ENCODE data around the gene ACP1. TPM values are rescaled to one million over a fixed set of nuclear protein-coding genes. Genes with fewer than 3 reads are reported as not detected.

Gene ACP1
- total RNA-seq, 2 experiments from 2014 or later = 121 to 127 TPM

DNA sequence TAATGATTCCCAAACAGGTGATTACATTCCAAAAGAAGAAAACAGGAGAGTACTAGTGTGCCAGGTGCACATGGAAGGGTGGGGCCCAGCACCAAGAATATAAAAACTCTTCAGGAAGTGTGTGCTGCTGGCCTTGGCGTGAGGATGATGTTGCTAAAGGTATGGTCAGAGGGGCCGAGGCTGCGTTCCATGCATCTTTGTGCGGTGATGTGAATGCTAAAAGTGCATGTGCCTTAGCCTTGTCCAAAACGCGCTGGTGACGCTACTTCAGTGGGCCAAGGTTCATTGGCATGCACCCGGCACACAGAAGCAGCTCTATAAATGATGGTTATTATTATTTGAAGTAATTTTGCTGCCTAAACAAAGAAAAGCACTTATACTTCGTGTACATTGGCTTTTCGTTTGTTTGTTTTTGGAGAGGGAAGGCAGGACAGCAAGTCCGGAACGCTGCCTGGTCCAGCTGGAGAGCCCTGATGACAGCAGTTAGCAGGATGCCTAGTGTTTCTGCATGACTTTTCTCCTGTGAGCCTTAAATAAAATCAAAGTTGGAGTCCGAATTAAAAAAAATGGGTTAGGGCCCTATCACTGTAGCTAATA lies 20.2 kb downstream of the ACP1 start:
- DNase-seq = no peak
- POLR2A ChIA-PET = interaction anchor here (0.9 kb wide), 1 partner anchor 34 kb away, joined by 5 read pairs; no protein-coding TSS in a partner anchor
- CTCF ChIA-PET = no interaction called here
- H3K36me3 Mint-ChIP-seq = peaks cover 18% of the 10 kb centered on the region
- intact Hi-C loops (cut with micrococcal nuclease) = no loop called here
- no peak overlapping the region for H3K27ac Mint-ChIP-seq
- no peak overlapping the region for H3K4me3 Mint-ChIP-seq
- peaks cover 1% of the 10 kb centered on the region for H3K4me1 Mint-ChIP-seq (ENCODE audit: low read depth)
- peaks cover 17% of the 10 kb centered on the region for H3K27me3 Mint-ChIP-seq
- no peaks in the 10 kb centered on the region for H3K9me3 Mint-ChIP-seq

DNA sequence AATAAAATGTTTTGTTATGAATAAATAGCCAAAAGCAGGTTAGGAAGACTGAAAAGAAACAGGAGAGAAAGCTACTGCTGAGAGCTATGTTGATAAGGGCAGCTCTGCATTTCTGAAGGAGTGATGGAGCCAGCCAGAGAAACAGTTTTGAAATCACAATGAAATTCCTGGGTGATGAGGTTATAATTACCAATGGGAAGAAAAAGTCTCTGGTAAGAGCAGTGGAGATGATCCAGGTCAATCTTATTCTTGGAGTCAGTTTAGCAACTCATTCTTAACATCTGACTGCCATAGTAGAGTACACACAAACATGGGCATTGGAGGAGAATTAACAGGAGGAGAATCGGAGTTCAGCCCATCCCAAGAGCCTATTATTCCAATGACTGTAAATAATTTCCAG lies 20.8 kb downstream of the ACP1 start:
- peaks cover 20% of the 10 kb centered on the region for H3K27me3 Mint-ChIP-seq
- DNase-seq = no peak
- no peak overlapping the region for H3K4me3 Mint-ChIP-seq
- ChIA-PET POLR2A (interaction anchor here (1.3 kb wide), 1 partner anchor 18 kb away, joined by 4 read pairs; no protein-coding TSS in a partner anchor), CTCF (interaction anchor here (1.0 kb wide), 2 partner anchors 9 to 39 kb away, joined by 3 to 5 read pairs; no protein-coding TSS in a partner anchor)
- peaks cover 3% of the 10 kb centered on the region for H3K4me1 Mint-ChIP-seq (ENCODE audit: low read depth)
- H3K9me3 Mint-ChIP-seq = no peaks in the 10 kb centered on the region
- intact Hi-C loops (cut with micrococcal nuclease) = no loop called here
- no peak overlapping the region for H3K27ac Mint-ChIP-seq
- peaks cover 16% of the 10 kb centered on the region for H3K36me3 Mint-ChIP-seq

DNA sequence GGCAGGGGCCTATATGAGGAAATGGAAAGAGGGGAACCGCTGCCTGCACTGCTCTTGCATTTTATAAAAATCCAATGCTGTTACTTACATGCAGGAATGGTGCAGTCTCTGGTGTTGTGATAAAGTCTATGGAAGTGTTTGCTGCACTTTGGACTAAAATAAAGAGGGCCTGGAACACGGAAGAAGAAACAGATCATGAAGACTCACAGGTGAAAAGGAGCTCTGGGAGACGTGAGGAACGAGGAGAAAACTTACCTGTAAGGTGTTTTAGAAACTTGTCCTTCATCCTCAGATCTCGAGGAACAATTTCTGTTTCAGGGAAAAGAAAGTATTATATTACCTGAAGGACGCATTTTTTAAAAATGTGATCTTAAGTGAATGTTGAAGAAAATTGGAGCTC lies 21.3 kb downstream of the ACP1 start:
- DNase-seq = no peak
- Mint-ChIP-seq H3K4me1 (ENCODE audit: low read depth) (peaks cover 3% of the 10 kb centered on the region), H3K4me3 (no peak overlapping the region), H3K27me3 (peaks cover 25% of the 10 kb centered on the region), H3K27ac (no peak overlapping the region), H3K36me3 (peaks cover 16% of the 10 kb centered on the region), H3K9me3 (no peaks in the 10 kb centered on the region)
- POLR2A ChIA-PET = interaction anchor here (0.7 to 1.3 kb wide), 2 partner anchors 19 to 172 kb away, joined by 3 to 4 read pairs; no protein-coding TSS in a partner anchor
- intact Hi-C loops (cut with micrococcal nuclease) = no loop called here
- CTCF ChIA-PET = interaction anchor here (0.6 to 1.0 kb wide), 3 partner anchors 9 to 381 kb away, joined by 3 to 5 read pairs (median 3); no protein-coding TSS in a partner anchor

DNA sequence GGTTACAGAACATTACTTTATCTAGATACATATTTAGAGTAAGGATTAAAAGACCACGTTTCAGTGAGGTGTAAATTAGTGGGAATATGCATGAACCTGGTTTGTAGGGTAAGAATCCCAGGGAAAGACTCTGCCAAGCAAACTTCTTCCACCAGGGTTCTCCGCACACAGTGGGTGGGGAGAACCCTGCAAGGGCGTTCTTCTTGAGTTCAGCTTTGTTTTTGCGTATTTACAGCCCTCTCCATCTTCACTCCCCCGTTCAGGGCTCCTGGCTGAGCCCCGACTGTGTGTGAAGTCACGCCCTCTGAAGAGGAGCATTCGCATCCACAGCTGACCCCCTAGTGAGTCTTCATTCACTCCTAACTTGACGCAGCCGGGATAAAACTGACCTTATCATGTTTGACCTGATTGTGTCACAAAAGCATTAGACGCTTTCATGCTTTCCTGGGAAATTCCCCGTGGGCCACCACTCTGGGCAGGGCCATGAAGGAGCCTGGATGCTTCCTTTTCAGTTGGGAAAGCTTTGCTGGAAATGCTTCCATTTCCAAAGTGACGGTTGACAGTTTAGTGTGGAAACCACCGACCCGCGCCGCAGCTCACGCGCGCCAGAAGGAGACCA lies 22.1 kb downstream of the ACP1 start:
- intact Hi-C loops (cut with micrococcal nuclease) = no loop called here
- no peak for DNase-seq
- peaks cover 3% of the 10 kb centered on the region for H3K4me1 Mint-ChIP-seq (ENCODE audit: low read depth)
- no peaks in the 10 kb centered on the region for H3K9me3 Mint-ChIP-seq
- POLR2A ChIA-PET = interaction anchor here (0.6 to 1.3 kb wide), 2 partner anchors 20 to 31 kb away, joined by 3 to 4 read pairs; no protein-coding TSS in a partner anchor
- H3K27me3 Mint-ChIP-seq = peaks cover 27% of the 10 kb centered on the region
- H3K4me3 Mint-ChIP-seq = no peak overlapping the region
- H3K36me3 Mint-ChIP-seq = peaks cover 8% of the 10 kb centered on the region
- CTCF ChIA-PET = interaction anchor here (1.0 kb wide), 1 partner anchor 10 kb away, joined by 5 read pairs; no protein-coding TSS in a partner anchor
- no peak overlapping the region for H3K27ac Mint-ChIP-seq

DNA sequence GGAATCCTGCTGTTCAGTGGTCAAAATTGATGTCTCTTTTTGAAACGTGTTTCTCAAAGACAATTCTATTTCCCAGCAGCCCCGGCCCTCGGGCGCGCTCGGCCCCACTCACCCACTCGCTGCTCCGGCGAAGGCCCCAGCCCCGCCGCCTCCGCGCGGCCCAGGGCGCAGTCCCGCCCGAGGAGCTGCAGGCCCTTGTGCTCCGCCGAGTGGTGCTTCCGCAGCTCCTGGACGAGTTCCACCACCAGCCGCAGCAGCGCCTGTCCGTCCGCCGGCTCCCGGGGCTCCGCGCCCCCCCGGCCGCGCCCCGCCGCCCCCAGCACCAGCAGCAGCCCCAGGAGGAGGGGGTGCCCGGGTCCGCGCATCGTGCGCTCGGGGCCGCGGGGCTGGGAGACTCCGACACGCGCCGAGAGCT lies 22.7 kb downstream of the ACP1 start:
- peaks cover 27% of the 10 kb centered on the region for H3K27me3 Mint-ChIP-seq
- no peak overlapping the region for H3K4me3 Mint-ChIP-seq
- ChIA-PET POLR2A (interaction anchor here (0.6 kb wide), 1 partner anchor 30 kb away, joined by 3 read pairs; no protein-coding TSS in a partner anchor), CTCF (no interaction called here)
- intact Hi-C loops (cut with micrococcal nuclease) = no loop called here
- H3K9me3 Mint-ChIP-seq = no peaks in the 10 kb centered on the region
- H3K27ac Mint-ChIP-seq = no peak overlapping the region
- no peak for DNase-seq
- peaks cover 5% of the 10 kb centered on the region for H3K36me3 Mint-ChIP-seq
- peaks cover 3% of the 10 kb centered on the region for H3K4me1 Mint-ChIP-seq (ENCODE audit: low read depth)

DNA sequence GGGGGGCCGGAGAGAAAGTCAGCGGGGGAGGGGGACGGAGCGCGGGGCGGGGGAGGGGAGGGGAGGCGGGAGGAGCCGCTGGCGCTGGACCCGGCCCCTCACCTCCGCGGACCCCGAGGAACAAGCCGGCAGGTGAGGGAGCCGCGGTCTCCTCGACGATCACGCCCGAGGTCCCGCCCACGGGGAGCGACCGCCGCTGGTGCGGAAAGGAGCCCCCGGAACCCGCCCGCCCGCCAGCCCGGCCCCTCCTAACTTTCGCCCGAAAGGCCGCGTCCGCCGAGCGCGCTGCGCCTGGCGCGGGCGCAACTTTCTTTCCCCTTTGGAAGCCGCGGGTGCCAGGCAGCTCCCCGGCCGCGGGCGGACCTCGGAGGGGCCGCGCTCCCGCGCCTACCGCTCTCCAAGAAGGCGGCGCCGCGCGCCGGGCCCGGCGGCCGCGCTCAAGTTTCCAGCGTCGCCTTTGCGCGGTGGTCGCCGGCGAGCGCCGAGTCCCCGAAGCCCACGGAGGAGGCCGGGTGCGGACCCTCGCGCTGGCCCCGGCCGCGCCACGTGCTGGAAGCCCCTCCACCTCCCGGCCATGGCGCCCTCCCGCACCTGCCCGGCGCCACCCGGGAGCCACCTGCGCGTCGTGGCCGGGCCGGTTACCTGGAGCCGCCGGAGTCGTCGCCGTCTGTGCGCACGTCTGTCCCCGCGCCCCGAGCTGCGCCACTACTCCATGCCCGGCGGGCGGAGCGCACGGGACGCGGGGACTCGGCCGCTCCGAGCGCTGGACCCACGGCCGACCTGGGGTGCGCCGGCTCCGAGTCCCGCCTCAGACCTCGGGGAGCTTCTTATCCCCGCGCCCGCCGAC lies 23.4 kb downstream of the ACP1 start, which contains the start of gene ALKAL2:
ALKAL2 (minus strand) TSS at position 181 of the 847 bp plus-strand sequence. CDS start 256 bp downstream, outside the sequence.
- H3K27ac Mint-ChIP-seq = no peak within 1 kb of the TSS
- POLR2A ChIA-PET = no interaction called here
- H3K4me3 Mint-ChIP-seq = no peak within 1 kb of the TSS
- H3K36me3 Mint-ChIP-seq = peaks cover 5% of the 10 kb centered on the region
- H3K9me3 Mint-ChIP-seq = no peaks in the 10 kb centered on the region
- H3K27me3 Mint-ChIP-seq = peaks cover 27% of the 10 kb centered on the region
- peaks cover 3% of the 10 kb centered on the region for H3K4me1 Mint-ChIP-seq (ENCODE audit: low read depth)
- intact Hi-C loops (cut with micrococcal nuclease) = no loop called here
- CTCF ChIA-PET = interaction anchor here (2.2 kb wide), 1 partner anchor 349 kb away, joined by 9 read pairs; no protein-coding TSS in a partner anchor
- no peak for DNase-seq

DNA sequence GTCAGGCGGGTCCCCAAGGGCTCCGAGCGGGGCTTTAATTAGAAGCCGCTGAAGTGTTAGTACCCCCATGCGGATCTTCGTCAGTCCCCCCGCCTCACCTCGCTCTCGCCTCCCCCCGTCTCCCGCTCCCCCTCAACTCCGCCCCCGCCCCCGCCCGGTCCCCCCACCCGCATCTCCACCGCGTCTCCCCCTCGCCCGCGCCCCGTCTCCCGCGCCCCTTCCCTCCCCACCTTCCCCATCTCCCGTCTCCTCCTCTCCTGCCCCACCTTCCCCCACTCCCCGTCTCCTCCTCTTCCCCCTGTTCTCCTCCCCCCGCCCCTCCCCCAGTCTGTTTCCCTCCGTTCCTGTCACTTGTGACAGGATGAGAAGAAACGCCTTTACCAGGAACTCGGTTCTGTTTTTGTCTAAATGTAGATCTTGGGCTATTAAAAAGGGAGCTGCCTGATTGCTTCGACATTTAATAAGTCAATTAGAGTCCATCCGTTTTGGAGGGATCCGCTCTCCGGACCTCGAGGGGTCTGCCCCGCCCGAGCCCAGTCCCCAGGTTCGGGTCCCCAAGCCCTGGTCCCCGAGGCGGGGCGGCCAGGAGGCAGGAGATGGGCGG lies 24.1 kb downstream of the ACP1 start:
- Mint-ChIP-seq H3K4me1 (ENCODE audit: low read depth) (peaks cover 3% of the 10 kb centered on the region), H3K9me3 (no peaks in the 10 kb centered on the region), H3K27ac (no peak overlapping the region), H3K27me3 (peaks cover 27% of the 10 kb centered on the region), H3K36me3 (no peaks in the 10 kb centered on the region), H3K4me3 (peak overlapping the region; percentile 32)
- no peak for DNase-seq
- intact Hi-C loops (cut with micrococcal nuclease) = no loop called here
- CTCF ChIA-PET = interaction anchor here (0.8 to 2.2 kb wide), 2 partner anchors 42 to 348 kb away, joined by 3 to 9 read pairs; no protein-coding TSS in a partner anchor
- POLR2A ChIA-PET = no interaction called here

DNA sequence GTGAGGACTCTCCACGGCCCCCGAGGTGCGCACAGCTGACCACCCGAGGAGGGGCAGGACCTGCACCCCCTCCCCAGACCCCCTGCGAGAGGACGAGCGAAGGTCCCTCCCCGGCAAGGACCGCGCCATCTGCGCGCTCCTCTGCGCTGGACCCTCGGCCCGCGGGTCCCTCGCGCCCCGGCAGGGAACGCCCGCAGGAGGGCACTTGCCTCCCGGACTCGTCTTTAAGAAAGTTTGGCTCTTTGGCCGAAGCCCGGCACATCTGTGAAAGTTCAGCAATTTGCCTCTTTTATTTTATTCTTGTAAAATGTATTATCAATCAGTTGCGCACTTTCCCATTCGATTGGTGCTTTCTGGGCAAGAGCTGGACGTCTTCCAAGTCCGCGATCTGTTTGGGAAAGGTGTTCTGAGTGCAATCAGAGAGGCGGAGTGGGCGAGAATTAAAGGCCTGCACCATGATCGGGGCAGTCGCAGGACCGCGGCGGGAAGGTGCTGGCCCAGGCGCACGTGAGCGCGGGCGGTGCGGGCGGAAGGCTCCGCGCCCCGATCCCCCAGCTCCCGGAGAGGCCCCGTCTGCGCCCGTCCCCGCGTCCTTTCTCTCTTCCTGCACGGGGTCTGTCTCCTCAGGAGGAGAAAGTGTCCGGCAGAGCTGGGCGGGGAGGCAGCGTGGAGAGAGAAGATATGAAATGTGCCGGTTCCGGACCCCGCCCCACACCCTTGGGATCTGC lies 24.8 kb downstream of the ACP1 start:
- CTCF ChIA-PET = interaction anchor here (0.7 to 2.2 kb wide), 8 partner anchors 16 to 347 kb away, joined by 3 to 9 read pairs (median 4); no protein-coding TSS in a partner anchor
- POLR2A ChIA-PET = no interaction called here
- H3K27me3 Mint-ChIP-seq = peaks cover 27% of the 10 kb centered on the region
- intact Hi-C loops (cut with micrococcal nuclease) = loop anchor here (2.0 kb wide), 1 partner anchor 43 kb away; no protein-coding TSS in a partner anchor
- peaks cover 3% of the 10 kb centered on the region for H3K4me1 Mint-ChIP-seq (ENCODE audit: low read depth)
- DNase-seq = no peak
- H3K9me3 Mint-ChIP-seq = no peaks in the 10 kb centered on the region
- no peaks in the 10 kb centered on the region for H3K36me3 Mint-ChIP-seq
- peak overlapping the region; percentile 48 for H3K4me3 Mint-ChIP-seq
- no peak overlapping the region for H3K27ac Mint-ChIP-seq

DNA sequence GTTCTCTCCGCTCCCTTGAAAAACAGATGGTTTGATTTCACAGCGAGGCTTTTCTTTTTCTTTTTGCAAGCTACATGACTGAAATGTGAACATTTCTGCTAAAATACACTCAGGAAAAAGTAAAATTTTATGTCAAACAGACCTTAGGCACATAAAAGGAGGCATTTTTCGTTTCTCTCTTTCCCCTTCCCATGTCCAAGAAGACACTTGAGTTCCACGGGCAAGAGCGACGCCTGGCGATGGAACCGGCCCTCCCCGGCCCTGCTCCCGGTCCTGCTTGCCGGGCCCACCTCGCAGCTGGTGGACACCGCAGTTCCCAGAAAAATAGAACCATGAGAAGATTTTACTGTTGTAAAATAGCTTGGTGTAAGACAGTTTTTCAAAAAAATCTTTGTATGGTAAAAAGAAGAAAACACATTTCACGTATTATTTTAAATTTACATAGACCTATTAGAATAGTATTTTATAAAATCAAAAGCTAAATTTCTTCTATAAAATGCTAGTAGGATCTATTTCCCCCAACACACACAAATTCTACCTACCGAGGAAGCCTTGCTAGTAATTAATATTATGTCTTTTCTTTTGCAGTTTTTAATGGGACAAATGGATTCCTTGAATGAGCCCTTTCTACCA lies 25.5 kb downstream of the ACP1 start:
- Mint-ChIP-seq H3K4me1 (ENCODE audit: low read depth) (peaks cover 3% of the 10 kb centered on the region), H3K27me3 (peaks cover 32% of the 10 kb centered on the region), H3K36me3 (no peaks in the 10 kb centered on the region), H3K4me3 (peak overlapping the region; percentile 48), H3K9me3 (no peaks in the 10 kb centered on the region), H3K27ac (no peak overlapping the region)
- ChIA-PET CTCF (interaction anchor here (0.7 to 2.2 kb wide), 8 partner anchors 16 to 347 kb away, joined by 3 to 9 read pairs (median 4); no protein-coding TSS in a partner anchor), POLR2A (no interaction called here)
- intact Hi-C loops (cut with micrococcal nuclease) = loop anchor here (2.0 kb wide), 1 partner anchor 43 kb away; no protein-coding TSS in a partner anchor
- DNase-seq = peak; percentile 68

DNA sequence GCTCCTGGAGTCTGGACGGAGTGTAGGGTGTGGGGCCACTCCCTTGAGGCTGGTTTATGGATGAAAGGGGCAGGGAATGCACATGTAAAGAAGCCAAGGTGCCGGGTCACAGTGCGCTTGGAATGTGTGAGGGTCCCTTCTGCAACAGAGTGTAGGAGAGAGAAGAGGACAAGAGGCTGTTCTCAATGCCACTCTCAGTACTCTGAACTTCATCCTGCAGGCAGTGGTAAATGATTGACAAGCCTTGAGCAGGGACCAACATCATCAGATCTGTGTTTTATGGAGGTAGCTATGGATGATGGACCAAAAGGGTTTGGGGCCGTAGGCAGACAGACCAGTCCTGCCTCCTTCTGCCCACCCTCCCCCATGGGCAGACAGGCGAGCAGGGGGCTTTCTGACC lies 30.3 kb downstream of the ACP1 start:
- H3K4me1 Mint-ChIP-seq (ENCODE audit: low read depth) = peaks cover under 1% of the 10 kb centered on the region
- no peak overlapping the region for H3K27ac Mint-ChIP-seq
- H3K4me3 Mint-ChIP-seq = no peak overlapping the region
- intact Hi-C loops (cut with micrococcal nuclease) = no loop called here
- H3K36me3 Mint-ChIP-seq = peaks cover 4% of the 10 kb centered on the region
- peaks cover 9% of the 10 kb centered on the region for H3K9me3 Mint-ChIP-seq
- ChIA-PET POLR2A (no interaction called here), CTCF (no interaction called here)
- peaks cover 32% of the 10 kb centered on the region for H3K27me3 Mint-ChIP-seq
- DNase-seq = no peak

DNA sequence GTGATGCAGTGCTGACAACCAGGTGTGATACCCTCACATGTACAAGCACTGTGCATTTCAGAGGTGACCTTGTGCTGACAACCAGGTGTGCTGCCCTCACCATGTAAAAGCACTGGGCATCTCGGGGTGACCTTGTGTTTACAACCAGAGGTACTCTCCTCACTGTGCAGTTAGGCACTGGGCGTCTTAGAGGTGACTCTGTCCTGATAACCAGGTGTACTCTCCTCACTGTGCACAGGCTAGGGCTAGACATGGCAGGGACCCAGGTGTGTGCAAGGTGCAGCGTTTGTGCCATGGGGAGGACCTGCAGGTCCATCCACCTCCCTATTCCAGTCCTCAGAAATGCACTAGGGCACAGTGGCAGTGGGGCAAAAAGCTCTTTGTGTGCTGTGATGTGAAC lies 31.6 kb downstream of the ACP1 start:
- Mint-ChIP-seq H3K27me3 (peaks cover 30% of the 10 kb centered on the region), H3K27ac (no peak overlapping the region), H3K4me3 (no peak overlapping the region), H3K36me3 (peaks cover 8% of the 10 kb centered on the region), H3K4me1 (ENCODE audit: low read depth) (no peaks in the 10 kb centered on the region), H3K9me3 (peaks cover 18% of the 10 kb centered on the region)
- CTCF ChIA-PET = no interaction called here
- intact Hi-C loops (cut with micrococcal nuclease) = no loop called here
- POLR2A ChIA-PET = no interaction called here
- no peak for DNase-seq

Measured in activated CD4-positive, alpha-beta memory T cell treated with anti-CD3 and anti-CD28 coated beads for 36 hours (primary cell).